HCT116 (cell line): ENCODE data around the gene MORF4L1. TPM values are rescaled to one million over a fixed set of nuclear protein-coding genes. Genes with fewer than 3 reads are reported as not detected.

ENCODE experiments used
- ATAC-seq: fragments of 200-7000 bp; cut with Tn5 transposase; 2 replicates; pipeline ENCODE4 v1.9.1; 2020; ENCODE audit warnings: mild to moderate bottlenecking, moderate library complexity
- BruUV-seq: library from RNA; stranded (reverse); fragments of 400-500 nt; replicated peaks from 2 replicates; lab custom pipeline; 2021; lab: Mats Ljungman, UMichigan
- CTCF ChIA-PET: fragments of 300-600 bp; sonication (Branson Sonifier 250); formaldehyde crosslinking; loops from one replicate; lab custom pipeline; 2021; ENCODE audit warnings: antibody characterized with exemption; lab: Charles Lee
- POLR2A ChIA-PET: fragments of 300-600, 350-600 bp; sonication (Branson Sonifier 250); formaldehyde crosslinking; loops from one replicate; lab custom pipeline; 2021; ENCODE audit warnings: antibody characterized with exemption; lab: Charles Lee
- RAD21 ChIA-PET, 2 experiments: fragments of 300-600 bp; sonication (Branson Sonifier 250); formaldehyde crosslinking; loops; one replicate each; lab custom pipeline; 2023; ENCODE audit warnings: low total read pairs in 2 of 2; ENCODE audit not compliant: uncharacterized antibody in 2 of 2, unreplicated experiment in 2 of 2, low non-redundant PET in 1 of 2; lab: Charles Lee
- DNase-seq: peaks from one replicate; pipeline ENCODE4 v3.0.0-alpha.2; 2010; ENCODE audit warnings: low read depth, low spot score
- H2AFZ ChIP-seq: fragments of 200-600 bp; shearing (Covaris generic), sonication (generic); 2 replicates; pipeline ENCODE4 v1.6.1; 2017; ENCODE audit warnings: low read depth, mixed run types, mixed read lengths, antibody characterized with exemption, low read length; ENCODE audit not compliant: poor library complexity, severe bottlenecking
- H3K27ac ChIP-seq: 2 replicates; pipeline ENCODE4 v1.5.1; 2012; ENCODE audit warnings: low read depth, low read length
- H3K27me3 ChIP-seq: fragments of 200-600 bp; sonication (generic); 2 replicates; pipeline ENCODE4 v1.6.1; 2016; ENCODE audit warnings: mixed run types, low read length, mixed read lengths; ENCODE audit not compliant: insufficient read depth
- H3K36me3 ChIP-seq, 2 experiments: fragments of 200-500 bp in 1 of 2; fragments of 200-600 bp in 1 of 2; sonication (Bioruptor generic) in 1 of 2; sonication (generic) in 1 of 2; 2 replicates each; pipeline versions ENCODE4 v1.5.1 to v1.6.1; 2014 to 2016; ENCODE audit warnings: low read length in 2 of 2, inconsistent platforms in 1 of 2, mixed read lengths in 1 of 2, mixed run types in 1 of 2; ENCODE audit not compliant: insufficient read depth in 2 of 2, control insufficient read depth in 1 of 2
- H3K4me1 ChIP-seq, 2 experiments: fragments of 200-600 bp in 1 of 2; sonication (generic) in 1 of 2; 2 replicates each; pipeline versions ENCODE4 v1.5.1 to v1.6.1; 2012 to 2017; ENCODE audit warnings: low read length in 2 of 2, inconsistent platforms in 1 of 2, mild to moderate bottlenecking in 1 of 2, mixed read lengths in 1 of 2, mixed run types in 1 of 2, moderate library complexity in 1 of 2; ENCODE audit not compliant: insufficient read depth in 2 of 2, control insufficient read depth in 1 of 2
- H3K4me2 ChIP-seq: fragments of 200-600 bp; sonication (generic); 2 replicates; pipeline ENCODE4 v1.6.1; 2017; ENCODE audit warnings: mixed run types, low read length, mixed read lengths
- H3K4me3 ChIP-seq, 2 experiments: fragments of 200-600 bp in 1 of 2; sonication (generic) in 1 of 2; replicated peaks in 1 of 2; 2 replicates each; pipeline ENCODE4 v1.5.1; 2011 to 2016; ENCODE audit warnings: low read length in 2 of 2, control low read depth in 1 of 2, low read depth in 1 of 2, mild to moderate bottlenecking in 1 of 2, mixed read lengths in 1 of 2, mixed run types in 1 of 2
- H3K79me2 ChIP-seq: fragments of 200-600 bp; sonication (generic); 2 replicates; pipeline ENCODE4 v1.6.1; 2017; ENCODE audit warnings: mild to moderate bottlenecking, mixed run types, low read length, moderate library complexity, mixed read lengths; ENCODE audit not compliant: insufficient read depth
- H3K9ac ChIP-seq: fragments of 200-600 bp; sonication (generic); 2 replicates; pipeline ENCODE4 v1.6.1; 2016; ENCODE audit warnings: low read length, mixed read lengths
- H3K9me2 ChIP-seq: fragments of 200-600 bp; sonication (generic), shearing (Covaris generic); 2 replicates; pipeline ENCODE4 v1.6.1; 2017; ENCODE audit warnings: mixed run types, mild to moderate bottlenecking, moderate library complexity; ENCODE audit not compliant: insufficient read depth
- H3K9me3 ChIP-seq, 2 experiments: fragments of 200-500 bp in 1 of 2; fragments of 200-600 bp in 1 of 2; sonication (Bioruptor generic) in 1 of 2; sonication (generic) in 1 of 2; 2 replicates each; pipeline ENCODE4 v1.6.1; 2014 to 2017; ENCODE audit warnings: low read length in 2 of 2, mixed read lengths in 2 of 2, inconsistent platforms in 1 of 2, low read depth in 1 of 2, mild to moderate bottlenecking in 1 of 2, mixed run types in 1 of 2, moderate library complexity in 1 of 2; ENCODE audit not compliant: control insufficient read depth in 1 of 2, insufficient read depth in 1 of 2
- H4K20me1 ChIP-seq: fragments of 200-600 bp; sonication (generic), shearing (Covaris generic); 2 replicates; pipeline ENCODE4 v1.6.1; 2017; ENCODE audit warnings: mixed run types, mild to moderate bottlenecking, moderate library complexity; ENCODE audit not compliant: insufficient read depth
- CBX3 ChIP-seq: IDR thresholded peaks from 2 replicates; pipeline ENCODE4 v1.6.1; 2012; ENCODE audit warnings: low read depth
- CEBPB ChIP-seq: IDR thresholded peaks from 2 replicates; pipeline ENCODE4 v1.6.1; 2012; ENCODE audit warnings: low read depth
- CTCF ChIP-seq, 3 experiments: fragments of 200-600 bp in 1 of 3; sonication (generic) in 1 of 3; IDR thresholded peaks in 2 of 3; conservative IDR thresholded peaks in 1 of 3; 2 replicates each; pipeline ENCODE4 v1.5.1; 2012 to 2017; ENCODE audit warnings: low read depth in 2 of 3, low read length in 2 of 3, antibody characterized with exemption in 1 of 3, borderline replicate concordance in 1 of 3, control low read depth in 1 of 3, mild to moderate bottlenecking in 1 of 3, mixed read lengths in 1 of 3, mixed run types in 1 of 3, moderate library complexity in 1 of 3; ENCODE audit not compliant: insufficient read depth in 1 of 3
- EGR1 ChIP-seq: IDR thresholded peaks from 2 replicates; pipeline ENCODE4 v1.6.1; 2012; ENCODE audit warnings: low read depth
- ELF1 ChIP-seq: IDR thresholded peaks from 2 replicates; pipeline ENCODE4 v1.6.1; 2012; ENCODE audit warnings: low read depth, borderline replicate concordance
- EZH2 ChIP-seq: fragments of 200-600 bp; sonication (generic); IDR thresholded peaks from 2 replicates; pipeline ENCODE4 v1.6.1; 2017; ENCODE audit warnings: antibody characterized with exemption, mixed run types
- EZH2phosphoT487 ChIP-seq: fragments of 200-600 bp; IDR thresholded peaks from 2 replicates; pipeline ENCODE4 v1.6.1; 2018; ENCODE audit warnings: antibody characterized with exemption, borderline replicate concordance
- FOSL1 ChIP-seq: IDR thresholded peaks from 2 replicates; pipeline ENCODE4 v1.6.1; 2012; ENCODE audit warnings: low read depth
- JUND ChIP-seq: IDR thresholded peaks from 2 replicates; pipeline ENCODE4 v1.6.1; 2012
- POLR2A ChIP-seq: IDR thresholded peaks from 2 replicates; pipeline ENCODE4 v1.7.0; 2011; ENCODE audit warnings: borderline replicate concordance; ENCODE audit not compliant: insufficient read depth, insufficient read length; ENCODE audit errors: extremely low read depth
- POLR2AphosphoS5 ChIP-seq: IDR thresholded peaks from 2 replicates; pipeline ENCODE4 v1.6.1; 2011; ENCODE audit warnings: mild to moderate bottlenecking, low read depth, low read length, moderate library complexity
- RAD21 ChIP-seq: IDR thresholded peaks from 2 replicates; pipeline ENCODE4 v1.6.1; 2012; ENCODE audit warnings: low read depth, mild to moderate bottlenecking
- REST ChIP-seq: IDR thresholded peaks from 2 replicates; pipeline ENCODE4 v1.6.1; 2012; ENCODE audit warnings: low read depth
- SRF ChIP-seq: IDR thresholded peaks from 2 replicates; pipeline ENCODE4 v1.6.1; 2012; ENCODE audit warnings: low read depth
- TCF7L2 ChIP-seq: IDR thresholded peaks from 2 replicates; pipeline ENCODE4 v1.7.0; 2011; ENCODE audit warnings: borderline replicate concordance, inconsistent platforms; ENCODE audit not compliant: insufficient read depth, insufficient read length; ENCODE audit errors: extremely low read depth
- intact Hi-C: fragments of 100-400 bp; cut with micrococcal nuclease; formaldehyde crosslinking; loops from 2 replicates; pipeline ENCODE4 v1.10.0; 2022
- total RNA-seq: library from RNA; stranded (reverse); gene quantifications from one replicate; pipeline ENCODE4 v1.2.1, GENCODE V29; 2021; ENCODE audit not compliant: unreplicated experiment
- TF ChIP-seq, protein P1 (sequence below): IDR thresholded peaks from 2 replicates; pipeline ENCODE4 v1.6.1; 2012

Gene MORF4L1
- total RNA-seq, 1 experiment from 2014 or later, result 273 TPM

- TF ChIP-seq REST, result no peak
- no peak for TF ChIP-seq TCF7L2
- no peak for TF ChIP-seq RAD21
- TF ChIP-seq SRF, result no peak
- TF ChIP-seq CBX3, result no peak
Measured at GRCh38 chr15:78828920-78829319, 43.8 kb upstream of the MORF4L1 start (continued).

DNA sequence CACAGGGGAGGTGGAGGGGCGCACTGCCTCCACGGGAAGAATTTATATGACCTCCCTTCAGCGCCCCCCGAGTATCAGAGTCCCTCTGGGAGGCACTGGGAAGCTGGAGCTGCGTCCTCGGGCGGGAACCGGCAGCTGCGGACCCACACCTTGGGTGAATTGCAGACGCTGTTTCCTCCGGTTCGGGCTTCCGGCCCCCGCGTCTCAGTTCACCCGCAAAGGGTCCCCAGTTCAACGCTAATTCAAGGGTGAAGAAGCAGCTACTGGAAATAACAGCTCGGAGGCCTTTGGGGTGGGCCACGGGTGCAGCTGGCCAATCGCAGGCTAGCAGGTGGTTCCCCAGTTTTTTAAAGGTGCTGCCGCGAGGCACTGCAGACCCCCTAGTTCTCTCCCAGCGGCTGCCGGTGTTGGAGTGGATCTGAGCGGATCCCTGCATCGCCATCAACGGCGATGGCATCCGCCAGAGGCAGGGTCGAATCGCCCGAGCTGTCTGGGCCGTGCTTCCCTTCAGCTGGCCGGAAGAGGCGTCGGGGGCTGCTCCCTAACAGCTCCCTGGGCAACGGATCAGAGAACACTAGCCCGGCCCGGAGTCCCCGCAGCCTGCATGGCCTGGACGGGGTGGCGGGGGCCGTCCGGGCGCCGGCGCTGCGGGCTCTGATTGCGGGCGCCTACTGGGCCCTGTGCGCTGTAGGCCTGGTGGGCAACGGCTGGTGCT, 42.0 kb upstream of the MORF4L1 start:
- Histone ChIP-seq H2AFZ (no peak overlapping the region), H3K9me2 (no peaks in the 10 kb centered on the region), H3K9ac (no peak overlapping the region), H4K20me1 (no peaks in the 10 kb centered on the region), H3K27ac (no peak overlapping the region), H3K9me3 (no peaks in the 10 kb centered on the region), H3K36me3 (no peaks in the 10 kb centered on the region), H3K27me3 (peaks cover 4% of the 10 kb centered on the region; the same call in 1 of the 2 replicates), H3K4me3 (no peak overlapping the region), H3K79me2 (no peaks in the 10 kb centered on the region), H3K4me2 (no peak overlapping the region), H3K4me1 (no peaks in the 10 kb centered on the region)
- CTCF ChIA-PET, result no interaction called here
- POLR2A ChIA-PET, result no interaction called here
- DNase-seq (no peak), ATAC-seq (no peak)
- intact Hi-C loops, result no loop called here
- BruUV-seq, result no TSS peak
- RAD21 ChIA-PET, result no interaction called here
- TF ChIP-seq CBX3, result no peak
- no peak for TF ChIP-seq JUND
- TF ChIP-seq, protein P1, sequence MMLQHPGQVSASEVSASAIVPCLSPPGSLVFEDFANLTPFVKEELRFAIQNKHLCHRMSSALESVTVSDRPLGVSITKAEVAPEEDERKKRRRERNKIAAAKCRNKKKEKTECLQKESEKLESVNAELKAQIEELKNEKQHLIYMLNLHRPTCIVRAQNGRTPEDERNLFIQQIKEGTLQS, result no peak
- TF ChIP-seq CTCF (IDR thresholded peaks at IDR 0.05 in 2 of 3, conservative IDR thresholded peaks at IDR 0.05 in 1 of 3; ENCODE audit: borderline replicate concordance in 1 of 3, insufficient read depth in 1 of 3, low read depth in 2 of 3, low read length in 2 of 3), result no peak
- no peak for TF ChIP-seq EZH2phosphoT487
- TF ChIP-seq CEBPB, result no peak
- no peak for TF ChIP-seq TCF7L2
- no peak for TF ChIP-seq EZH2
- TF ChIP-seq ELF1, result no peak
- TF ChIP-seq POLR2A, result no peak
- no peak for TF ChIP-seq EGR1
- no peak for TF ChIP-seq REST
- no peak for TF ChIP-seq FOSL1
- TF ChIP-seq POLR2AphosphoS5, result no peak
